Tibial artery (tissue), 4 donors: ENCODE results near the gene NTN1.

Experiments
- DNase-seq, 2 donors: peaks; one replicate each; pipeline ENCODE4 v3.0.0-alpha.2; 2019
- H3K27ac ChIP-seq, 2 donors: fragments of 200-600 bp; sonication (generic) in 1 of 2; 1 replicate in 1 of 2; 2 replicates in 1 of 2; pipeline ENCODE4 v1.5.1; 2018 to 2019; ENCODE audit warnings: mild to moderate bottlenecking in 1 of 2
- H3K27me3 ChIP-seq, 2 donors: fragments of 200-600 bp; sonication (generic) in 1 of 2; one replicate each; pipeline versions ENCODE4 v1.5.1 to v1.6.0; 2016 to 2019
- H3K36me3 ChIP-seq, 3 donors: fragments of 200-600 bp; sonication (generic) in 2 of 3; one replicate each; pipeline ENCODE4 v1.5.1; 2016 to 2019; ENCODE audit warnings: mild to moderate bottlenecking in 2 of 3
- H3K4me1 ChIP-seq, 4 donors: fragments of 200-600 bp; sonication (generic) in 2 of 4; 1 replicate in 3 of 4; 2 replicates in 1 of 4; pipeline ENCODE4 v1.5.1; 2016 to 2019
- H3K4me3 ChIP-seq, 2 donors: fragments of 200-600 bp; sonication (generic) in 1 of 2; 1 replicate in 1 of 2; 2 replicates in 1 of 2; pipeline ENCODE4 v1.5.1; 2018 to 2019; ENCODE audit warnings: mild to moderate bottlenecking in 2 of 2
- H3K9me3 ChIP-seq, 3 donors: fragments of 200-600 bp; sonication (generic) in 1 of 3; one replicate each; pipeline ENCODE4 v1.5.1; 2016 to 2019
- CTCF ChIP-seq, 2 experiments: fragments of 200-600 bp in 1 of 2; fragments of 450-650 bp in 1 of 2; IDR thresholded peaks; one replicate each; pipeline ENCODE4 v1.5.1; 2017 to 2019; ENCODE audit warnings: antibody characterized with exemption in 2 of 2, mild to moderate bottlenecking in 1 of 2, moderate library complexity in 1 of 2
- intact Hi-C: fragments of 100-400 bp; cut with DNase I; formaldehyde crosslinking; loops from one replicate; pipeline ENCODE4 v1.15.0; 2023; ENCODE audit warnings: low total_unique reads

The NTN1 gene

GRCh38 chr17:9227819-9228407 lies 206.6 kb downstream of the NTN1 start:
- Histone ChIP-seq H3K9me3 (no peaks in the 10 kb centered on the region), H3K36me3 (no peaks in the 10 kb centered on the region), H3K27me3 (no peaks in the 10 kb centered on the region), H3K4me3 (no peak overlapping the region), H3K27ac (peak overlapping the region; percentile 65 to 69), H3K4me1 (peaks cover 0 to 10% (median 7%) of the 10 kb centered on the region in 4 donors)
- no peak for TF ChIP-seq CTCF (IDR thresholded peaks at IDR 0.05)
- DNase-seq: no peak
- intact Hi-C loops: no loop called here

DNA sequence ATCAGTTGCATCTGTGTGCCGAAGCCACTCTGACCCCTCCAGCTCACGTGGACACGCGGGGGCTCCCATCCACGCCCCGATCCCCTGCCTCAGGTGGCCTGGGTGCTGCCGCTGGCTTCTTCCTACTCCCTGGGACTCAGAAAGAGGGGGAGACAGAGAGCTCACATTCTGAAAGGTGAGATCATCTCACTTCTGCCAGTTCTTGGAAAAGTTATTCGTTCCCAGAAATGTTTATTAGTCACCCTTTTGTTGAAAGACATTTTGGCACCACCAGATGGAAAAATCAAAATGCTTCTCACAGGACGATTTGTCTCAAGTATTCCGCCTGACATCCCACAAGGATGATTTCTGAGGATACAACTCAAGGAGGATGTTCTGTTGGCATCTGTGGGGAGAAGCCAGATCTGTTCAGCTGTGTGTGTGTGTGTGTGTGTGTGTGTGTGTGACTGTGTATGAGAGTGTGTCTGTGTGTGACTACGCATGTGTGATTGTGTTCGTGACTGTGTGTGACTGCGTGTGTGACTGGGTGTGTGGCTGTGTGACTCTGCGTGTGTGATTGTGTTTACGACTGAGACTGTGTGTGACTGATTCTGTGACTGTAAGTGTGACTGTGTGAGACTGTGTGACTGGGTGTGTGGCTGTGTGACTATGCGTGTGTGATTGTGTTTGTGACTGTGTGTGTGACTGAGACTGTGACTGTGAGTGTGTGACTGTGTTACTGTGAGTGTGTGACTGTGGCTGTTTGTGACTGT lies 207.3 kb downstream of the NTN1 start:
- H3K27me3 ChIP-seq: no peaks in the 10 kb centered on the region
- no peaks in the 10 kb centered on the region for H3K9me3 ChIP-seq
- peaks cover 0 to 10% (median 7%) of the 10 kb centered on the region in 4 donors for H3K4me1 ChIP-seq
- H3K27ac ChIP-seq: peak overlapping the region; percentile 65 to 69
- intact Hi-C loops: no loop called here
- DNase-seq: no peak
- no peak for TF ChIP-seq CTCF (IDR thresholded peaks at IDR 0.05)
- H3K36me3 ChIP-seq: no peaks in the 10 kb centered on the region
- no peak overlapping the region for H3K4me3 ChIP-seq

- H3K4me1 ChIP-seq: peaks cover 0 to 10% (median 7%) of the 10 kb centered on the region in 4 donors
- no peak for DNase-seq
- H3K36me3 ChIP-seq: no peaks in the 10 kb centered on the region
- no peak overlapping the region for H3K4me3 ChIP-seq
- H3K27me3 ChIP-seq: no peaks in the 10 kb centered on the region
- H3K27ac ChIP-seq: peak overlapping the region in 1 of 2 donors; percentile 43
- no peaks in the 10 kb centered on the region for H3K9me3 ChIP-seq
- intact Hi-C loops: no loop called here
- TF ChIP-seq CTCF (IDR thresholded peaks at IDR 0.05): no peak
Observed at GRCh38 chr17:9229160-9229825, 208.0 kb downstream of the NTN1 start.

- H3K27ac ChIP-seq: peak overlapping the region in 1 of 2 donors; percentile 43
- H3K4me3 ChIP-seq: no peak overlapping the region
- no peaks in the 10 kb centered on the region for H3K36me3 ChIP-seq
- no peak for TF ChIP-seq CTCF (IDR thresholded peaks at IDR 0.05)
- intact Hi-C loops: no loop called here
- no peaks in the 10 kb centered on the region for H3K27me3 ChIP-seq
- H3K4me1 ChIP-seq: peaks cover 0 to 10% (median 7%) of the 10 kb centered on the region in 4 donors
- H3K9me3 ChIP-seq: no peaks in the 10 kb centered on the region
- no peak for DNase-seq
Observed at GRCh38 chr17:9229826-9230201, 208.5 kb downstream of the NTN1 start.

DNA sequence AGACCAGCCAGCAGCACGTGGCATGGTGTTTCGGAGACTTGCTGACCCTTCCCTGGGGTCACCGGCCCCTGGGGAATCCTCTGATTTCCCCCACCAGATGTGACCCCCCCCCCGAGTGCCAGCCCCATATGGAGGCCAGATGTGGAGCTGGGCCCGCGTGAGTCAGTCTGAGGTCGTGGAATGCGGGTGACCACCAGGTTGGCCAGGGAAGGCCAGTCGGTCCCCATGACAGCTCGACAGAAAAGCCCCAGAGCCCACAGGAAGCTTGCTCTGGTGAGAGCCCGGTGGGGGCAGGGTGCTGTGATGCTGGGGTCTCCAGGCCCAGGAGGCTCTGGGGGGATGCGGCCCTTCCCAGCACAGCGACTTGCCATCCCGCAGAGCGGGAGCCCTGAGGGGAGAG lies 209.0 kb downstream of the NTN1 start:
- TF ChIP-seq CTCF (IDR thresholded peaks at IDR 0.05): no peak
- no peaks in the 10 kb centered on the region for H3K27me3 ChIP-seq
- DNase-seq: no peak
- H3K36me3 ChIP-seq: no peaks in the 10 kb centered on the region
- intact Hi-C loops: no loop called here
- peaks cover 0 to 10% (median 7%) of the 10 kb centered on the region in 4 donors for H3K4me1 ChIP-seq
- H3K27ac ChIP-seq: no peak overlapping the region
- no peaks in the 10 kb centered on the region for H3K9me3 ChIP-seq
- H3K4me3 ChIP-seq: no peak overlapping the region
